Osteoblast (primary cell): ENCODE measurements around the gene NTSR1. TPM values are rescaled to one million over a fixed set of nuclear protein-coding genes. Genes with fewer than 3 reads are reported as not detected.

ENCODE experiments used
- DNase-seq: peaks from one replicate; pipeline ENCODE4 v3.0.0; 2011; ENCODE audit warnings: low spot score, mixed read lengths; ENCODE audit not compliant: insufficient read length; ENCODE audit errors: missing footprints
- H2AFZ ChIP-seq: 2 replicates; pipeline ENCODE4 v1.6.0; 2011; ENCODE audit warnings: mild to moderate bottlenecking, low read length
- H3K27ac ChIP-seq: 2 replicates; pipeline ENCODE4 v1.5.1; 2011; ENCODE audit warnings: mild to moderate bottlenecking, low read depth, low read length, moderate library complexity
- H3K27me3 ChIP-seq: 2 replicates; pipeline ENCODE4 v1.6.0; 2012; ENCODE audit warnings: mild to moderate bottlenecking, control low read depth, inconsistent platforms, low read length, moderate library complexity; ENCODE audit not compliant: insufficient read depth
- H3K36me3 ChIP-seq: 2 replicates; pipeline ENCODE4 v1.5.1; 2011; ENCODE audit warnings: mild to moderate bottlenecking, low read length, control low read depth, moderate library complexity; ENCODE audit not compliant: insufficient read depth
- H3K4me1 ChIP-seq: 2 replicates; pipeline ENCODE4 v1.5.1; 2011; ENCODE audit warnings: mild to moderate bottlenecking, low read length, control low read depth, moderate library complexity; ENCODE audit not compliant: insufficient read depth
- H3K4me2 ChIP-seq: 2 replicates; pipeline ENCODE4 v1.6.0; 2011; ENCODE audit warnings: mild to moderate bottlenecking, low read length; ENCODE audit not compliant: insufficient read depth
- H3K4me3 ChIP-seq: fragments of 200-600 bp; sonication (generic); 3 replicates; pipeline ENCODE4 v1.5.1; 2012; ENCODE audit warnings: mild to moderate bottlenecking, low read length, inconsistent platforms; ENCODE audit not compliant: insufficient read depth
- H3K79me2 ChIP-seq: 2 replicates; pipeline ENCODE4 v1.6.0; 2012; ENCODE audit warnings: mild to moderate bottlenecking, low read length, control low read depth, inconsistent platforms; ENCODE audit not compliant: insufficient read depth
- H3K9me3 ChIP-seq: 2 replicates; pipeline ENCODE4 v1.5.1; 2011; ENCODE audit warnings: low read depth, low read length, control low read depth
- H4K20me1 ChIP-seq: 2 replicates; pipeline ENCODE4 v1.6.0; 2012; ENCODE audit warnings: mild to moderate bottlenecking, low read length, control low read depth; ENCODE audit not compliant: insufficient read depth
- CTCF ChIP-seq: IDR thresholded peaks from 2 replicates; pipeline ENCODE4 v1.5.1; 2011; ENCODE audit warnings: mild to moderate bottlenecking, low read depth, low read length, moderate library complexity; ENCODE audit errors: extremely low read depth
- total RNA-seq: library from RNA; depleted of rRNA; stranded (reverse); fragments of >200 nt; gene quantifications from 2 replicates; pipeline ENCODE4 v1.2.3, GENCODE V29; 2012

NTSR1 gene
- total RNA-seq, 1 donor: not detected

GRCh38 chr20:62661647-62662046 lies 47.0 kb upstream of the NTSR1 start:
- TF ChIP-seq CTCF: no peak
- Histone ChIP-seq H2AFZ (no peak overlapping the region), H3K9me3 (no peaks in the 10 kb centered on the region), H4K20me1 (no peaks in the 10 kb centered on the region), H3K4me3 (no peak overlapping the region), H3K79me2 (no peaks in the 10 kb centered on the region), H3K27me3 (peaks cover 6% of the 10 kb centered on the region), H3K4me1 (peaks cover 2% of the 10 kb centered on the region), H3K27ac (no peak overlapping the region), H3K4me2 (no peak overlapping the region), H3K36me3 (no peaks in the 10 kb centered on the region)
- no peak for DNase-seq

GRCh38 chr20:62662422-62662821 lies 46.2 kb upstream of the NTSR1 start:
- H2AFZ ChIP-seq: no peak overlapping the region
- H3K27me3 ChIP-seq: peaks cover 14% of the 10 kb centered on the region
- peak; percentile 99 for DNase-seq
- H3K4me1 ChIP-seq: peaks cover 2% of the 10 kb centered on the region
- no peak for TF ChIP-seq CTCF
- H3K79me2 ChIP-seq: no peaks in the 10 kb centered on the region
- no peaks in the 10 kb centered on the region for H3K9me3 ChIP-seq
- H3K4me3 ChIP-seq: no peak overlapping the region
- H4K20me1 ChIP-seq: no peaks in the 10 kb centered on the region
- no peak overlapping the region for H3K27ac ChIP-seq
- H3K36me3 ChIP-seq: no peaks in the 10 kb centered on the region
- H3K4me2 ChIP-seq: no peak overlapping the region

GRCh38 chr20:62663145-62664018 lies 45.3 kb upstream of the NTSR1 start:
- H3K4me3 ChIP-seq: no peak overlapping the region
- H3K79me2 ChIP-seq: no peaks in the 10 kb centered on the region
- no peaks in the 10 kb centered on the region for H3K9me3 ChIP-seq
- peaks cover 2% of the 10 kb centered on the region for H3K4me1 ChIP-seq
- no peak overlapping the region for H2AFZ ChIP-seq
- no peaks in the 10 kb centered on the region for H3K36me3 ChIP-seq
- DNase-seq: no peak
- no peak for TF ChIP-seq CTCF
- no peak overlapping the region for H3K4me2 ChIP-seq
- no peak overlapping the region for H3K27ac ChIP-seq
- peaks cover 22% of the 10 kb centered on the region for H3K27me3 ChIP-seq
- no peaks in the 10 kb centered on the region for H4K20me1 ChIP-seq
